GM21723 (cell line): ENCODE results near the gene AGBL4.

Experiments
- ATAC-seq: cut with Tn5 transposase; IDR thresholded peaks from one replicate; pipeline ENCODE4 v1.9.1; 2021; ENCODE audit warnings: mild to moderate bottlenecking, moderate library complexity; ENCODE audit not compliant: unreplicated experiment

The AGBL4 gene

DNA sequence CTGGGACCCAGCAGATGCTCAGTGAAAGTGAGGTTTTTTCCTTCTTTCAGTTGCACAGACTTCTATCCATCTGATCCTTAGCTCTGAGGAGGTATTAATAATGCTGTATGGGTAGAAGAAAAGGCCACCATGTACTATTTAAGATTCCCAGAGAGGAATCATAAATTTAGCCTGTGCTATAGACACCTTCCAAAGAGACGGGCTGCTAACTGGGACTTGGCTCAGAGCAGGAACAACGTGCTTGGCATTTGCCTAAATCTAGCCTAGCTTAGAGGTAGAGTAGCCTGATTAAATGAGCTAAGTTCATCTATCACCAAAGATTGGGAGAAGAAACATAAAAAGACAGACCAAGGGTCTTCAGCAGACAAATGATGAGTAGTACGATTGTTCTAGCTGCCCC is 1070.1 kb downstream of the AGBL4 start:
- ATAC-seq, result no peak

DNA sequence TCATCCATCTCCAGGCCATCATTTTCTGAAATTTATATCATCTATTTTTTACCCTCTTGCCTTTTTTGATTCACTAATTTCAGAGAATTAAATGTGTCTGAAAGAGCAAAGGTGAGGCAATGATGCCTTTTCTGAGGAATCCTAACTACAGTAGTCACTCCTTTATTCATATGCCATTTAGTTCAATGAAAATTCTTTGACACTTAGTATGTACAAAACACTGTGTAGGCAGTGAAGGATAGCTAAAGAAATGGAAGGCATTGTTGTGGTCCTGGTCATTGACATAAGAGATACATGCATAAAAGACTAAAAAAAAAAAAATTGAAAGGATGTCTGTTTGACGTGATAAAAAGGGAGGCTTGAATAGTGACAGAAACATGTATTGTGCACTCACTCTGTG is 1075.2 kb downstream of the AGBL4 start:
- ATAC-seq, result no peak

DNA sequence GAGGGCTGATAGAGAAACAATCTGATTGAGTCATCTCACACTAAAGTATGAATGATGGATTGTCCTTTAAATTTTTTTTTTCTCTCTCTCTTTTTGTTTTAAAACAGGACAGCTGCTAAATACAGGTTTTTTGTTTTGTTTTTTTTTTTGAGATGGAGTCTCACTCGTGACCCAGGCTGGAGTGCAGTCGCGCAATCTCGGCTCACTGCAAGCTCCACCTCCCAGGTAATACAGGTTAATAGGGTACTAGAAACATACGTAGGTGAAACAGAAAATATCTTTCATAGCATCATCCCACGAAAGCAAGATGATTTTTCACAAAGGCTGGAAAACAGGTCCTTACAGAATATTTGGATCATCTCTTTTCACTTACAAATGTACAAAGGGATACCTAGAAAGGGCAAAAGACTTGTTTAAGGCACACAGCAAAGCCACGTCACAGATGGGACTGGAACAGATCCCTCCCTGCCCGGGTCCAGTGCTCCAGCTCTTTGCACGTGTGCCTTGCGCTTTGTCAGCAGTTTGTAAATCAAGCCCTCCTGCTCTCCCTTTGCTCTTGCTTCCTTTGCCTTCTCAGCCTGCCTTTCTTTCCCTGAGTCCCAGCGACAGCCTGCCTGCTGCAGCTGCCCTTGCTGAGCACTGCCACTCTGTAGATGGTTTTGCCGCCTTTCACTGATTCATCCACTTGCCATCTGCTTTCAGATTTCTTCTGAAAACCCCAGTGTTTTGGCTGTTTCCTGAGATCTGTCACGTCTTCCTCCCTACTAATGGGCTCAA is 1075.8 kb downstream of the AGBL4 start:
- ATAC-seq, result no peak

DNA sequence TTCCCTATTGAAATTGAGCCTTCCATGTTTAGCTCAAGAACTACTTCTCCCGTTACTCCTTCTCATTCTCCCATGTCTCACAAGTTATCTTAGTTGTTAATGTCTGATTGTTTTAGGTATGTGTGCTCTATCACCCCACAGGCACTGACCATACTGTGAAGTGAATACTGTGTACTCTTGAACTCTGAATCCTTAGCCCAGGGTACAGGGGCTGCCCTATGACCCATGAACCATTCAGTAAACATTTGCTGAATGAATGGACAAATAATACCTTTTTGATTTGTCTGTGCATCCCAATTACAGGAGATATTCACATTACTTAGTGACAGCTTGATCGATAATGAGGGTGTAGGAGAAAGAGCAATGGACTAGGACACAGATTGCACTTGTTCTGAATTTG is 1077.7 kb downstream of the AGBL4 start:
- ATAC-seq, result no peak

DNA sequence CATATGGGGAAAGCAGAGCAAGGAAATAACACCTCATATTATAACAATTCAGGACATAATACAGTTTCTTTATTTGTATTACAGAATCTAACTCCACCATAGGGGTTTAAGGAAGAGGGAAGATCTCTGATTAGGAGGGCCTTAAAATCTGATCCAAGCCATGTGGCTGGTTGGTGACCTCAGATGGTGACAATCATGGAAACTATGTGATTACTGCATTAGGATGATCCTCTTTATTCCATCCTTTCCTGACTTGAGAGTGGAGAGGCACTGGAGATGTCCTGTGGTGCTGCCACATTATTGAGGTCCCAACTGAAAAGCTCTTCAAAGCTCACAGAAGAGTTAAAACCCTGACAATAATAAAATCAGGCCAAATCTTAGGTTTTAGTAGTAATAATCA is 1078.9 kb downstream of the AGBL4 start:
- no peak for ATAC-seq

DNA sequence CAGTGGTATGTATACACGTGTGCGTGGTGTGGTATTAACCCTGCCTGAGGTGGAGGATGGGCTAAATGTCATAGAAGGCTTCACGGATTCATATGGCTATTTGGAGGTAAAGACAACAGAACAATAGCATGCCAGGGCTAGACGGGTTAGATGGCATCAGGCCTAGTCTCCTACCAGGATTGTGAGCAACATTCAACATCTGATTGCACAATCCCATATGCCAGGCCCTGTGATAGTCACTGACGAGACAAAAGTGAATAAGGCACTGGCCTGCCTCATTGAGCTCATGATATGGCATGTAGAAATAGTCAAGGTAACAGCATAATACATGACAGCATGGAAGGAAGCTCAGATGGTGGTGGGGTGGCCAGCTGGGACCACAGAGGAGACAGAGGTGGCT is 1079.9 kb downstream of the AGBL4 start:
- no peak for ATAC-seq

DNA sequence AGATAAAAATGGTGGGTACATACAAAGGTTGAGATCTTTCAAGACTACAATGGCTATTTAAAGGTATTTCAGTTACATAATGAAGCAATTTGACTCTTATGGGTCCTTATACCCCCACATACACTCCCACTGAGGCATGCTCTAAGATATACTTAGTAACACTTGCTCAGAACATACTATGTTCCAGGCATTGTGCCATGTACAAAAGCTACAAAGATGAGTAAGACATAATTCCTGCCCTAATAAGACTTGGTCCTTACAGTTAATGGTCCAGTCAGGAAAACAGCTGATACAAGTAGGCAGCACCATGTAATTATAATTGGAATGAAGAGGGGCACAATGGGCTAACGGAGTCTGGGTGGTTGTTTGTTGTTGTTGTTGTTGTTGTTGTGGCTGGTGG is 1080.4 kb downstream of the AGBL4 start:
- no peak for ATAC-seq

DNA sequence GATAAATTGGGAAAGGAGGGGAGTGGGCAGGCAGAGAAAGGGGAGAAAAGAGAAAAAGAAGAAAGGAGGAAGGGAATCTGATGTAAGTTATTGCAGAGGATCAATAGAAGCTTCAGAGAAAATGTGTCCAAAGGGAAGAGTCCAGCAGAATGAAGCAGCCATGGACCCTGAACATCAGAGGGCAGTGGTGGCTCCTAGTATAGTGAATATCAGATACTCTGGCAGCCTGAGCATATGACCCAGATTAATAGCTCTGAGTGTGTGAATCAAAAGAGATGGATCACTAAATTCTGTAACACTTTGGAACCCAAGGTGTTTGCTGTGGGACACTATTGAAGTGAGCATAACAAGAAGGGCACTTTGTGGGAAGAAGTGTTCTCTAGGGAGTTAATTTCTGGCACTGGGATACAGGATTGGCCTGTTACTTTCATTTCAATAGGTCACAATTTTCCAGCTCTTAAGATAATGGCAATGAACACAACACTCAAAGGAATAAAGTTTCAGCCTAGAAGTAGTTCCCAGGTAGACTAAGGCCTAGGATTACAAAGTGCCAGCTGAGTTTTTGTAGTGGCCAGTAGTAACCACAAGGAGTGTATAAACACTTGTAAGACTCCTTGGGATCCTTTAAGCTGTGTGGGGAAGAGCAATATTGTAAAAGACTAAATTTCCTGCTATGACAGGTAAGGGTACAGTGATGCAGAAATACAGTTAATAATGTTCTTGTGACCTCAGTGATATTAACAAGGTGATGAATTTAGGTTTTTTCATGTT is 1082.6 kb downstream of the AGBL4 start:
- ATAC-seq, result no peak

DNA sequence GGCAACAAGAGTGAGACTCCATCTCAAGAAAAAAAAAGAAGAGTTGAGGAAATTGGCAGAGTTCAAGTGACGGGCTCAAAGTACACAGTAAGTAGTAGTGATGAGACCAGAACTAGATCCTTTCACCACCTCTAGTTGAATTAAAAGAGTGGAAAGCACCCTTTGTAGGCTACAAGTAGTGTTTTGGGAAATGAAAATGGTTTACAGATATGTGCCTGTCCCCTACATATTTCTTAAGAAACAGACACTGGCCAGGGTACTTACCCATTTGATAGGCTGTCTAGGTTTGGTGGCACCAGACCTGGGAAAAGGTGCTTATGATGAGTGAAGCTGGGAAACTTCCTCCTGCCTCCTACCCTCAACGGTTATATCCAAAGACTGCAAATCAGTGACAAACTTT is 1083.4 kb downstream of the AGBL4 start:
- no peak for ATAC-seq

DNA sequence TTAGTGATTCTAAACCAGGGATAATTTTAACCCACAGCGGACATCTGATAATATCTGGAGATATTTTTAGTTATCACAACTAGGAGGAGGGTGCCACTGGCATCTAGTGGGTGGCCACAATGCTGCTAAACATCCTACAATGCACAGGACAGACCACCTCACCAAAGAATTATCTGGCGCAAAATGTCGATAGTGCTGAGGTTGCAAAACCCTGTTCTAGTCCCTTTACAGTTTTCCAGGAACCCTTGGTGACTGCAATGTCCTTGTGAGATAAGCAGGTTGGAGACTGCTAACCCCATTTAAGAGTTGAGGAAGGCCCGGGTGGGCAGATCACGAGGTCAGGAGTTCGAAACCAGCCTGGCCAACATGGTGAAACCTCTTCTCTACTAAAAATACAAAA is 1083.9 kb downstream of the AGBL4 start:
- no peak for ATAC-seq

DNA sequence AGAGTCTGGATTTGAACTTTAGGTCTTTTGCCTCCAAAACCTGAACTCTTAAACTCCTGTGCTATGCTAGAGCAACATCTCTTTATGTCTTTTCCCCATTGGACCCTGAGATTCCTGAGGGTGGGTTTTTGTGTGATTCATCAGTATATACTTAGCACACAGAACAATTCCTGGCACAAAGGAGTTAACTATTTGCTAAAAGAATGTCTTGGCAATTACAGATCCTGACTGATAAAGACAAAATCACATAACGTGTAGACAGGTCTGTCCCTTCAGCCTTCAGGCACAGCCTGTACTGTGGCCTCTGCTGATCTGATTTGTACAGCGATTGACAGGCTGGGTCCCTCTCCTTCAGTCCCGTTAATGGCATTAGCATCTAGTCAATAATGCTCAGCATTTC is 1084.7 kb downstream of the AGBL4 start:
- ATAC-seq, result no peak

DNA sequence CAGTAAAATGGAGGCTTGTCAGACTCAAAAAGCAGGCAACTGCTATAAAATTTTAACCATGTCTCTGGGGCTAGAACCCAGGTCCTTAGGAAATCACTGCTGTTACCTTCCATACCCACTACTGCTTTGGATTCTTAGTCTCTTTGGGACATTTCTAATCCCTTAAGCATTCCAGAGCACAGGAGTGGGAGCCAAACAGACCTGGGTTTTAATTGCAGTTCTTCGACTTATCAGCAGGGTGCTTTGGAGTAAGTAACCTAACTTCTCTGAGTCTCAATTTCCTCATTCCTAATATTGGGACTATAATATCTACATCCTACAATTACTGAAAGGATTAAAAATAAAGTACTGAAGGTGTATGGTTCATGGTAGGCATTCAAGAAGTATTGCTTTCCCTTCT is 1086.0 kb downstream of the AGBL4 start:
- ATAC-seq, result no peak

DNA sequence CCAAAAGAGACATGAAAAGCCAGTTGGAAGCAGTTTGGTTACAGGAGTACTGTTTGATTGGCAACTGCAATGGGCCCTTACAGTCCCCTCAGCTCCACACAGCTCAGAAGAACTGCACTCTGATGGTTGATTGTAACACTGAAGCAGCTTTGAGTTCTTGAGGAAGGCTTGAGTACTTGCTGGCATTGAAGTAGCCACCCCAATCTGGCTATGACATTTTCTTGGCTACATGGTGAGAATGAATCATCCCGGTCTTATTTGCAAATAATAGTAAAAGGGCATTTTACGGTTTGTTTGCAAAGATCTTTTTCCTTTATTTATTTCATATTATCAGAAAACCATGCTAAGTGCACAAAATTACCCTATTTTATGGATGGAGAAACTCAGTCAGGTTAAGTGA is 1087.3 kb downstream of the AGBL4 start:
- ATAC-seq, result no peak

DNA sequence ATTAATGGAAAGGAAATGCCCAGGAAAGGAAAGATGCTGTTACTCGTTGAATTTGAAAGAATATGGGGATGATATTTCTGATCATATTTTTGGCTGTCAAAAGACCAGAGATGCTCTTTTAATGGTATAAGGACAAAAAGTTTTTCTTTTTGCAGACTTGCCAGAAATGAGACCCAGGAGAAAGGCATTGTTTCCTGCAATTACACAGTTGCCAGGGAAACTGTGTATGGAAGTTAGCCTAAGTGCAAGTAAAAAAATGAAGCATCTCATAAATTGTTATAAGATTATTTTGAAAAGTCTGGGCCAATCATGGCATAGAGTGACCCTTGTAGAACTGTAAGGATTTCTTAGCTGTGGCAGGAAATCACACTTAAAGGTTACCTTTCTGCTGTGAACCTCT is 1091.4 kb downstream of the AGBL4 start:
- ATAC-seq, result no peak

DNA sequence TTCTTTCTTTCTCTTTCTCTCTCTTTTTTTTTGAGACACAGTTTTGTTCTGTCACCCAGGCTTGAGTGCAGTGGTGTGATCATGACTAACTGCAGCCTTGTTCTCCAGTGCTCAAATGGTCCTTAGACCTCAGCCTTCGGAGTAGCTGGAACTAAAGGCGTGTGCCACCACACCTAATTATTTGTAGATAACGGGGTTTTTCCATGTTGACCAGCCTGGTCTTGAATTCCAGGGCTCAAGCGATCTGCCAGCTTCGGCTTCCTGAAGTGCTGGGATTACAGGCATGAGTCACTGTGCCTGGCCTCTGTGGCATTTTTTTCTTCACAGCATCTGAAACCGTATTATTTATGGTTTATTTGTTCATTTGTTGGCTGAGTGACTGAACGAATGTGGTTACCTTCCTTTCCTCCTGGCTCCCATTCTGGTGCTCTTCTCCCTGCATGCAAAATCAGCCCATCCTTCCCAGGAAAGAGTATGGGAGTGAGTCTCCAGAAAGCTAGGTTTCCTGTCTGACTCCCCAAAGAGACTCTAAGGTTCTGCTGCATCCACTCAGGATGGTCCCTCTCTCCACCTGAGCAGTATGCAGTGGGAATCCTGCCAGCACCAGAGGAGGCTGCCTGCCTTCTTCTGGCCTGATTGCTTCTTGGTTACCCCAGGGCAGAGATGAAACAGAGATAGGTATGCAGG is 1092.1 kb downstream of the AGBL4 start:
- ATAC-seq, result no peak

DNA sequence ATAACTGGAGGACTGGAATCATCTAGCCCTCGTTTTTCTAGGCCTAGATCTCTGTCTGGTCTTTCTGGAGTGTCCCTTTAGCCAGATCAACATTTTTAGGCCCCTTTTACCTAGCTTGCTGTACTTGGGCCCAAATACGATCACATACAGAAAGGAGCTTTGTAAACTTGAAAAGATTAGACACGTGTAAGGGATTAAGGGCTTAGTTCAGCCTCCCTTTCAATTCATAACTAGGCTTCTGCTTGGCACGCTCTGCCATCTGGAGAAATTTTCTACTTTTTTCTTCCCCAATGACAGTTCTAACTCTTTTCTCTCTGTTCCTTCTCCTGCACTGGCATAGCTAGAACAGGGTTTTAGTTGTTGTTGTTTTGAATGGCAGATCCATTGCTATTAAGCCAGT is 1093.7 kb downstream of the AGBL4 start:
- no peak for ATAC-seq

DNA sequence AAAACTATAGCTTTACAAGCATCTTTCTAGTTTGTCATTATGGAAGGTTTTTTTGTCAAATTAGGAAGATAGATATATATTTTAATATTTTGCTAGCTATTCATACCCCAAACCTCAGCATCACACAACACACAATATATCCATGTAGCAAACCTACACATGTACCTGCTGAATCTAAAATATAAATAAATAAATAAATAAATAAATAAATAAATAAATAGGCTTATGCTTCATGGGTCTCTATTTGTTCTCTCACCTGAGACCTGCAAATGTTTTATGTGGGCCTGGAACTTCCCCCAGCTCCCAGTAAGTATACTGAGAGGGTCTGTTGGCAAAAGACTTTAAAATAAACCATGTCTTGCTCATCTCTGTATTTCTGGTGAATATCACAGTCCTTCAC is 1099.7 kb downstream of the AGBL4 start:
- no peak for ATAC-seq

DNA sequence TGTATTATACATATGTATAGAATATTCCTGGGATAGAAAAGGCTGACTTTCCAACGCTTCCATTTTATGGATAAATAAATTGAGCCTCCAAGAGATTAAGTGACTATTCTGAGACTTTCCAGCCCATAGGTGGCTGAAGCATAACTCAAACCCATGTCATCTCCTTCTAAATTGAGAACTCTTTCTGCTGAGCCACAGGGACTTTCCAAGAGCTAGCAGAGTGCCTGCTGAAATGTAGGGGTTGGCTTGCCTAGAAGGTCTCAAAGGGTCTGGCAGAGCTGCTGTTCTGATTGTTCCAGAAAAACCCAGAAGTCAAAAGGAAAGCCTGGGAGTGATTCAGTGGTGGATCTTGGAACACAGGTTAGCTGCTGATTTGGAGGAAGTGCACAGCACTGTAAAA is 1100.6 kb downstream of the AGBL4 start:
- ATAC-seq, result no peak

DNA sequence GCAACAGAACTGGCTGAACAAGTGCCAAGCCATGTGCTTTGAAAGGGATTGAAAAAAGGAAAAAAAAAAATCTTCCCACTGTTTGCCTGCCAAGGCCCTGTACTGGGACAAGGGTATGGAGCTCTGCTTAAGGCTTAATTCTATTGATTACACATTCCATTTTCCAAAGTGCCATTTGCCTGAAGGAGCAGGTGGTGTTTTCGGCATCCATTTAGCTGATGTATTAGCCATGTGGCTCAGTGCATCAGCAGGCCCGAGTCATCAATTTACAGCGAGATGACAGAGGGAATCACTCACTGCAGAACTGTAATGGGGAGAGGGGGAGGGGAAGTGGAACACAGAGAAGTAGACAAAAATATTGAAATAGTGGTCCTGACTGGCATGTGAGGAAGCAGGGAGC is 1102.9 kb downstream of the AGBL4 start:
- no peak for ATAC-seq

DNA sequence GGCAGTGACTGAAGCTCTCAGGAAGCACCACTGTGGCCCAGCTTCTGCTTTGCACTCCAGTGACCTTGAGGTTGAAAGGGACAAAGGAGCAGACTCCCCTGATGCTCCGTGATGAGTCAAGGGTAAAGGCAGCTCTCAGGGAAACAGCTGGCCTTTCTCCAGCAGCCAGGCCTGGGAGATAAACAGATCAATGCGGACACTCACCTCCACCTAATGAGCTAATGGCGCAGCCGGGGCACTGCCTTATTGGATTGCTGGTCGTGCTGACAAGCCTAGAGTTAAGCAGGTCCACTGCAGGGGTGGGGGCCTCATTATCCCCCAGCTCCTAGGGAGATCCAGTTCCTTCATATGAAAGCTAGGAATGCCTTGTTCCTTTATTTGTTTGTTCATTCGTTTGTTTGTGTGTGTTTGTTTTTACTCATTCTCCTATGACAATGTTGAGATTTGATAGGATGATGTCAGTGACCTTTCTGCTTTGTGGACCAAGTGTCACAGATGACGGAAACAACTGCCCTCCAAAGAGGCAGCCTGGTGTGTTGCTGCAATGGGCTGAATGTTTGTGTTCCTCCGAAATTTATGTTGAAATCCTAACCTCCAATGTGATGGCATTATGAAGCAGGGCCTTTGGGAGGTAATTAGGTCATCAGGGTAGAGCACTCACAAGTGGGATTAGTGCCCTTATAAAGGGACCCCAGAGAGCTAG is 1105.7 kb downstream of the AGBL4 start:
- ATAC-seq, result no peak

DNA sequence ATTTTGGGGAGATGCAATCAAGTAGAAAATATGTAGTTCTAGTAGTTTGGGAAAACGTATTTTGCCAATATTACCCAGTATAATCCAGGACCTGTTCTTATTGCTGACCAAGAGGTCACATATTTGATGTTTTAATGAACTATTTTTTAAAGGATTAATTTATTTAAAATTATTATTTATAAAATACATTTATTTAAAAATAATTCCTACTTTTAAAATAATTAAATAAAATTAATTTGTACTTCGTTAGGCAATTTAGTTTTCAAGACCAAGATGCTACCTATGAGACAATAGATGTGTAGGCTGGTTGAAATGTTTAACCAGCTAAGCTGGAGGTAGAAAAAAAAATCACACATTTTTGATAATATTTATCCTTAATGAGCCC is 1106.7 kb downstream of the AGBL4 start:
- ATAC-seq, result no peak
